Tibial nerve (tissue), 4 donors: ENCODE measurements around the gene SNAPC2.

Experiments used
- EP300 ChIP-seq, 2 donors: sonication (generic); formaldehyde crosslinking; IDR thresholded peaks; one replicate each; pipeline ENCODE4 v1.6.1; 2017; ENCODE audit warnings: antibody characterized with exemption in 2 of 2, mild to moderate bottlenecking in 1 of 2
- TF ChIP-seq, protein P1 (sequence below), 5 experiments: fragments of 200-600 bp in 3 of 5; fragments of 450-650 bp in 2 of 5; sonication (generic) in 3 of 5; IDR thresholded peaks; one replicate each; pipeline ENCODE4 v1.5.1; 2016 to 2019; ENCODE audit warnings: antibody characterized with exemption in 5 of 5, mild to moderate bottlenecking in 3 of 5, moderate library complexity in 2 of 5

DNA sequence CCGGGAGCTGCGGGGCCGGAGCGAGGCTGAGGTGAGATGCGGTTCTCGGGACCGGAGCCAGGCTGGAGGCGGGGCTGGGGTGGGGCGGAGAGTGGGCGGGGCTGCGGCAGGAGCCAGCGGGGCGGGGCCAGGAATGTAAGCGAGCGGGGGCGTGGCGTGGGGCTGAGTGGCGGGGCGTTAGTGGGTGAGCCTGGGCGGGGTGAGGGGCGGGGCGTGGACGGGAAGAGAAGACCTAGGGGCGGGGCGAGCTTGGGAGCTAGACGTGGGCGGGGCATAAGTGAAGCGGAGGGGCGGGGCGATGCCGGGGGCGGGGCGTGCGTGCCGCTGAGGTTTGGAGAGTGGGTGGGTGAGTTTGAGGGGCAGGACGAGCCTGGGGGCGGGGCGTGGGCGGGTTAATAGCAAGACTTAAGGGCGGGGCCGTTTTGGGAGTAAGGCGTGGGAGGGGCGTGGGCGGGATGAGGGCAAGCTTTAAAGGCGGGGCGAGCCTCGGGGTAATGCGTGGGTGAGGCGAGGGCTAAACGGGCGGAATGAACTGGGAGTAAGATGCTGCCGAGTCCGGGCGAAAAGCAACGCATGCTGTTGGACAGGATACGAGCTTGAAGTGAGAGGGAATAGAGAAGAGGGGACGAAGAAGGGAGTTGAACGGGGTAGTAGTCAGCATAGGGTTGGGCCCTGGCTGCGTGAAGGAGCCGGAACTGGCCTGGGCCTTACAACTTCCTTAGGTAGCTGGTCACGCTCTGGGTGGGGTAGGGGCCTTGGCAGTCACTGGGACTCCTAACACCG lies 572 bp downstream of the SNAPC2 start:
- TF ChIP-seq, protein P1, sequence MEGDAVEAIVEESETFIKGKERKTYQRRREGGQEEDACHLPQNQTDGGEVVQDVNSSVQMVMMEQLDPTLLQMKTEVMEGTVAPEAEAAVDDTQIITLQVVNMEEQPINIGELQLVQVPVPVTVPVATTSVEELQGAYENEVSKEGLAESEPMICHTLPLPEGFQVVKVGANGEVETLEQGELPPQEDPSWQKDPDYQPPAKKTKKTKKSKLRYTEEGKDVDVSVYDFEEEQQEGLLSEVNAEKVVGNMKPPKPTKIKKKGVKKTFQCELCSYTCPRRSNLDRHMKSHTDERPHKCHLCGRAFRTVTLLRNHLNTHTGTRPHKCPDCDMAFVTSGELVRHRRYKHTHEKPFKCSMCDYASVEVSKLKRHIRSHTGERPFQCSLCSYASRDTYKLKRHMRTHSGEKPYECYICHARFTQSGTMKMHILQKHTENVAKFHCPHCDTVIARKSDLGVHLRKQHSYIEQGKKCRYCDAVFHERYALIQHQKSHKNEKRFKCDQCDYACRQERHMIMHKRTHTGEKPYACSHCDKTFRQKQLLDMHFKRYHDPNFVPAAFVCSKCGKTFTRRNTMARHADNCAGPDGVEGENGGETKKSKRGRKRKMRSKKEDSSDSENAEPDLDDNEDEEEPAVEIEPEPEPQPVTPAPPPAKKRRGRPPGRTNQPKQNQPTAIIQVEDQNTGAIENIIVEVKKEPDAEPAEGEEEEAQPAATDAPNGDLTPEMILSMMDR (IDR thresholded peaks at IDR 0.05) = peak in 1 of 5 experiments; percentile 14
- TF ChIP-seq EP300 (IDR thresholded peaks at IDR 0.05) = peak in 1 of 2 donors; percentile 74
